ENCODE results near the gene STPG2. TPM values are rescaled to one million over a fixed set of nuclear protein-coding genes. Genes with fewer than 3 reads are reported as not detected.

The STPG2 gene
- total and polyA plus RNA-seq, 2 of the 4 experiments (the other 2 are of a cell fraction), result not detected

DNA sequence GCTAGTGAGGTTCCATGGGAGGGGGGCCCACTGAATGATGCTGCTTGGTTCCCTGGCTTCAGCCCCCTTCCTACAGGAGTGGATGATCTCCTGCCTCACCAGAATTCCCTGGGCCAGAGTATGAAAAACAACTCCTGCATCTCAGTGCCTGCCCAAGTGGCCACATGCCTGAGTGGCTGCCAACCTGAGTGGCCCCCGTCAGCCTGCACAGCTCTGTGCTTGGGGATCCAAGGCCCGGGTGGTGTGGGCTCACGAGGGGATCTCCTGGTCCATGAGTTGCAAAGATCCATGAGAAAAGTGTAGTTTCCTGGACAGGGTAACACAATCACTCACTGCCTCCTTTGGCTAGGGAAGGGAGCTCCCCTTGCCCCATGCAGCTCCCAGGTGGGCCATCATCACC, 17.1 kb downstream of the STPG2 start:
- no CpG with 5 or more reads among the region's 3 CpGs for WGBS, 2 experiments (ENCODE audit: extremely low coverage in 2 of 2, insufficient read length in 1 of 2)
- no TSS peak for BruUV-seq (replicated peaks)
- H3K27me3 ChIP-seq (ENCODE audit: control insufficient read depth, insufficient read depth, low read length), result no peaks in the 10 kb centered on the region; the same call in 1 of the 2 replicates
- no peak overlapping the region for H3K18ac ChIP-seq (ENCODE audit: low read depth, low read length)
- H4K20me1 ChIP-seq (ENCODE audit: insufficient read depth, low read length), result no peaks in the 10 kb centered on the region
- no peaks in the 10 kb centered on the region for H3K36me3 ChIP-seq (ENCODE audit: control insufficient read depth, insufficient read depth, low read length)
- H3K4me1 ChIP-seq (ENCODE audit: control insufficient read depth, insufficient read depth, low read length), result no peaks in the 10 kb centered on the region
- H3K56ac ChIP-seq (ENCODE audit: extremely low read depth, insufficient read depth, low read length), result no peak overlapping the region
- no peak overlapping the region for H2BK15ac ChIP-seq (ENCODE audit: low read depth, low read length)
- H3K23ac ChIP-seq (ENCODE audit: low read depth, low read length), result no peak overlapping the region
- TF ChIP-seq POLR2A (IDR thresholded peaks at IDR 0.05; ENCODE audit: low read depth, low read length) (no peak), RFX5 (IDR thresholded peaks at IDR 0.05; ENCODE audit: low read depth, low read length) (no peak), RCOR1 (IDR thresholded peaks at IDR 0.05; ENCODE audit: insufficient replicate concordance, low read length) (no peak)
- H4K8ac ChIP-seq (ENCODE audit: low read depth in 2 of 2, low read length in 2 of 2), result no peak overlapping the region
- no peak overlapping the region for H3K4me3 ChIP-seq (ENCODE audit: insufficient read depth, low read depth, low read length)
- H3K14ac ChIP-seq (replicated peaks; ENCODE audit: low read depth, low read length), result no peak overlapping the region
- DNase-seq, result no peak
- ATAC-seq (ENCODE audit: low read depth), result no peak
- H3K9me1 ChIP-seq (ENCODE audit: insufficient read depth, low read length), result no peaks in the 10 kb centered on the region
- no peak overlapping the region for H2AK9ac ChIP-seq (replicated peaks; ENCODE audit: low read depth, low read length, poor library complexity)
- H2BK120ac ChIP-seq (ENCODE audit: low read depth, low read length), result no peak overlapping the region
- H3K4ac ChIP-seq (ENCODE audit: low read depth, low read length), result no peak overlapping the region
- no peak overlapping the region for H3K4me2 ChIP-seq (ENCODE audit: low read depth, low read length)
- in situ Hi-C loops (cut with MboI; ENCODE audit: low sequenced_read_pairs) (no loop called here), dilution Hi-C loops (cut with HindIII; ENCODE audit: low sequenced_read_pairs, unreplicated experiment) (no loop called here), intact Hi-C loops (cut with micrococcal nuclease) (no loop called here)
- H3K27ac ChIP-seq (ENCODE audit: insufficient read depth, low read length), result no peak overlapping the region
- POLR2A ChIA-PET (ENCODE audit: unreplicated experiment), result no interaction called here
- H3K79me1 ChIP-seq (ENCODE audit: low read depth in 1 of 2, low read length in 2 of 2), result no peaks in the 10 kb centered on the region
- H3K9me3 ChIP-seq (ENCODE audit: control insufficient read depth, insufficient read depth, low read length), result no peaks in the 10 kb centered on the region
- no peak overlapping the region for H4K5ac ChIP-seq (ENCODE audit: low read depth, low read length)
- H2BK5ac ChIP-seq (ENCODE audit: low read depth, low read length, poor library complexity, severe bottlenecking), result no peak overlapping the region
- no peak overlapping the region for H2AFZ ChIP-seq (replicated peaks; ENCODE audit: low read length, poor library complexity)
- H4K91ac ChIP-seq (ENCODE audit: insufficient read depth, low read depth, low read length), result no peak overlapping the region
- CTCF ChIA-PET, result no interaction called here
- no peak overlapping the region for H3K9ac ChIP-seq (ENCODE audit: low read depth, low read length)
- no peak overlapping the region for H2AK5ac ChIP-seq (ENCODE audit: low read depth, low read length)
- no peak overlapping the region for H2BK20ac ChIP-seq (ENCODE audit: low read depth, low read length)
